ENCODE results near the gene KCNK2.

The KCNK2 gene, protein sequence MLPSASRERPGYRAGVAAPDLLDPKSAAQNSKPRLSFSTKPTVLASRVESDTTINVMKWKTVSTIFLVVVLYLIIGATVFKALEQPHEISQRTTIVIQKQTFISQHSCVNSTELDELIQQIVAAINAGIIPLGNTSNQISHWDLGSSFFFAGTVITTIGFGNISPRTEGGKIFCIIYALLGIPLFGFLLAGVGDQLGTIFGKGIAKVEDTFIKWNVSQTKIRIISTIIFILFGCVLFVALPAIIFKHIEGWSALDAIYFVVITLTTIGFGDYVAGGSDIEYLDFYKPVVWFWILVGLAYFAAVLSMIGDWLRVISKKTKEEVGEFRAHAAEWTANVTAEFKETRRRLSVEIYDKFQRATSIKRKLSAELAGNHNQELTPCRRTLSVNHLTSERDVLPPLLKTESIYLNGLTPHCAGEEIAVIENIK

DNA sequence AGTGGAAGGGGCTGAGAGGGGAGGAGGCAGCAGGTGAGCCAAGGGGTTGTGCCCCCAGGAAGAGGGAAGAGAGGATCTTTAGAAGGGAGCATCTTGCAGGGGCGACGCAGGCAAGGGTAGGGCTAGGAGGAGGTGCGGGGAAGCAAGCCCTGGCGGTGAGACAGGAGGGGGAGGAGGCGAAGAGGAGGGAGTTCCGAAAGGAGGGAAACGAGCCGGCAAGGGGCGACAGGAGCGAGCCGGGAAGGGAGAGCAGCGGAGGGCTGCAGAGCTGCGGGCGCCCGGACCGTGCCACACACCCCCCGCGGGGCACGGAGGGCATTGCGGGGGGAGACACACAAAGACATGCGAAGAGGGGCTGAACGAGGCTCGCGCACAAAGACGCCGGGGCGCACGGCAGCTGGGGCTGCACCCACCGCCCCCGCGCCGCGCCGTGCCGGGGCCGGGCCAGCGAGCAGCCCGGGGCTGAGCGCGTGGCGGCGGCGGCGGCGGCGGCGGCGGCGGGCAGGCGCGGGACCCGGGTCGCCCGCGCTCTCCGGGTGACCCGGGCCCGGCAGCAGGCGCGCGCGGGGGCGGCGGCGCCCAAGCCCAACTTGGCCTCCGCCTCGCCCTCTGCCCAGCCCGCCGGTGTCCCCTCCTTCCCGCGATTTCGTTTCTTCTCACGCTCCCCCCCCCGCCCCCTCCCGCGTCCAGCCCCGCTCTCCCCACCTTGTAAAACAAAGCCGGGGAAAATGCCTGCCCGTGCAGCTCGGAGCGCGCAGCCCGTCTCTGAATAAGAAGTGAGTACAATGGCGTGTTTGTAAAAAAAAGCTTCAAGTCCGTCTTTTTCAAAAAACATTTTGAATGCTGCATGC is at the start of gene KCNK2:
TSS of gene KCNK2 (plus strand) at position 206 of the 851 bp plus-strand sequence. CDS start 649 bp downstream, outside the sequence.
- DNase-seq: no peak

DNA sequence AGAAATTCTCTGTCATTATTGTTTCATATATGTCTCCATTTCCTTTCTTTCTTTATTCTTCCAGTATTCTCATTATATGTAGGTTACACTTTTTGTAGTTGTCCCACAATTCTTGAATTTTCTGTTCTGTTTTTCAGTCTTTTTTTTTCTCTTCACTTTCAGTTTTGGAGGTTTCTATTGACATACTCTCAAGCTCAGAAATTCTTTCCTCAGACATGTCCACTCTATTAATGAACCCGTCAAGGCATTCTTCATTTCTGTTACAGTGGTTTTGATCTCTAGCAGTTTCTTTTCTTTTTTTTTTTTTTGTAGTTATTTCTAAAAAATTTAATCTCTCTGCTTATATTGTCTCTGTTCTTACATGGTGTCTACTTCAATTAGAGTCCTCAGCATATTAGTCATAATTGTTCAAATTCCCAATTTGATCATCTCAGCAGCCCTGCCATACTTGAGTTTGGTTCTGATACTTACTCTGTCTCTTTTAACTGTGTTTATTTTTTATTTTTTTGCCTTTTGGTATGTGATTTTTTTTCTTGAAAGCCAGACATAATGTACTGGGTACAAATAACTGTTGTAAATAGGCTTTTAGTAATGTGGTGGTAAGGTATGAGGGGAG is 49.5 kb upstream of the KCNK2 start:
- no peak for DNase-seq

DNA sequence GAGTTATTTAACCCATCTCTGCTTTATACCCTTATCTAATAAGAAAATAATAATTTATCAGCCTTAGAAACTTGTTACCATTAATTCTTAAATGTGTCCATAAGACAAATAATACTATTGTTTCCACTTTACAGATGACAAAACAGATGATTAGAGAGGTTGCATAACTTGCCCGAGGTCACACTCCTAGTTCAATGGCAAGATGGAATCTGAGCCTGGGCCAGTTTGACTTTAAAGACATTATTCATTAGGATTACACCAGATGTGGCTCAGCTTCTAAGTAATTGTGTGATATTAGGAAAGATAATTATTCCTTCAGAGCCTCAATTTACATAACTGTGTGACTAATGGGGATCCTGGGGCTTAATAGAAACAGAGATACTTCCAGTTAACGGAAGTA is 42.3 kb upstream of the KCNK2 start:
- DNase-seq: no peak

DNA sequence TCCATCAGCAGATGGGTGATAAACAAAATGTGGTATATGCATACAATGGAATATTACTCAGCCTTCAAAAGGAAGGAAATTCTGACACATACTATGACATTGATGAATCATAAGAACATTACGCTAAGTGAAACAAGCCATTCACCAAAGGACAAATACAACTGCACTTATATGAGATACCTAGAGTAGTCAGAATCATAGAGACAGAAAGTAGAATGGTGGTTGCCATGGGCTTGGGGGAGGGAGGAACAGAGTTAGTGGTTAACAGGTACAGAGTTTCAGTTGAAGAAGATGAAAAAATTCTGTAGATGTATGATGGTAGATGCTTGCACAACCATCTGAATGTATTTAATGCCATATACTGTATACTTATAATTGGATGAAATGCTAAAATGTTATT is 39.1 kb upstream of the KCNK2 start:
- no peak for DNase-seq

DNA sequence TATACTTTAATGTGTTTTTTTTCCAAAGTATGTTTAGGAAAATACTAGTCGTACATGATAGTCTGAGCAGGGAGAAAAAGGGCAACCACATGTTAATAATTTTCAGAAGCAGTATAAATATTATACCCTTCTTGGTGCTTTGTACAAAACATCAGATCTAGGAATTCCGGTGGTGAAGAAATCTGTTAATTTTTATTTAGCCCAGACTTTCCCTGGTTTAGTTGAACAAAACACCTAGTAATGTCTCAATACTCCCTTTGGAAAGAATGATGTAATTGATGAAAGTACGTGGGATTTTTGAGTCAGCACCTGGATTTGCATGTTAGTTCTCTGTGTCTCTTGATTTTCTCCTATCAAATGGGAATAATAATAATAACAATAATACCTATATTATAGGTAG is 38.4 kb upstream of the KCNK2 start:
- no peak for DNase-seq

DNA sequence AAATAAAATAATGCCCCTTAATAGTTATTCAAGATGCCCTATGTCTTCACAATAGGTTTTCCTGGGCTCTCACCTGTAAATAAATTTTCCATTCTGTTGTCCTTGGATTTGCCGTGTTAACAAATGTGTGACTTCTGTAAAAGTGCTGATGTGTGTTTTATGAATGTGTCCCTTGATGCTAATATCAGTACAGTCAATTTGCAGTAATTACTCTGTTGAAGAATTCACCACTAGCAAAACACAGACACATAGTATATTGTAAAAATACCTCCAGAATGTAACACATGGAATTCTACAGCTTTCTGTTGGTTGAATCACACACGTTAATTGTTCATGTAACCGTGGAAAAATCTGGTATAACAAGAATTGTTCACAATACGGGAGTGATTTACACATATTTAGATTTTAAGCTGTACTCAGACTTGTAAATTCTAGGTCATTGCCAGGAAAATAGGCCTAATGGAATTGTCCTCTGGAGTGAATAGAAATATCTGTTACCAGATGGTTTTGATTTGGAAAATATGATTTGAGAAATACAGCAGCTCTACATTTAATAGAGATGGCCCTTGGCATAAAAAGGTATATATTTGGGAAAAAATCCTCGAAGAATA is 36.7 kb upstream of the KCNK2 start:
- no peak for DNase-seq

DNA sequence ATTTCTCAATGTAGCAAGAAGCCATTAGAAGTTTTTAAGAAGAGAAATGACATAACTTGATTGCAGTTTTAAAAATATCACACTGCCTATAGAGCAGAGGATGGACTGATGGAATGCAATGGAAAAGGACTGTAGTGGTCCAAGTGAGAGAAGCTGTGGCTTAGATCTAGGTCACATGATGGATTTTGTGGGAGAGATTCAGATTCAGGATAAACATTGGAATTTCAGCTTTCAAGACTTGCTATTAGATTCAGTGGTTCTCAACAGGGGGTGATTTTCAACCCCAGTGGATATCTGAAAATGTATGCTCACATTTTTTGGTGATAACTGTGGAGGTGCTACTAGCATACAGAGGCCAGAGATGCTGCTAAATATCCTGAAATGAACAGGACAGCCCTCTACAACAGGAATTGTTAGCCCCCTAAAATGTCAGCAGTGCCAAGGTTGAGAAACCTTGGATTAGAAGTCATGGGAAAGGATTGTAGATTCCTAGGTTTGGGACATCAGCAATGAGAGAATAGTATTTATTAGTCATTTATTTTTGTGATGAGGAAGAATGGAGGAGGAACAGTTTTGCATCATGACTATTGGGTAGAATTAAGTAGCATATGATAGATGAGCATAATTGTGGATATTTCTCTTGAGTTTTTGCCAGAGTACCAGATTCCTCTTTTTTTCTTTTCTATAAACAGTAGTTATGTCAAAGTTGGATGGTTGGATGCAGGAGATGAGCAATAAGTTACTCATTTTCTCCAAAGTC is 30.1 kb upstream of the KCNK2 start:
- DNase-seq: no peak

DNA sequence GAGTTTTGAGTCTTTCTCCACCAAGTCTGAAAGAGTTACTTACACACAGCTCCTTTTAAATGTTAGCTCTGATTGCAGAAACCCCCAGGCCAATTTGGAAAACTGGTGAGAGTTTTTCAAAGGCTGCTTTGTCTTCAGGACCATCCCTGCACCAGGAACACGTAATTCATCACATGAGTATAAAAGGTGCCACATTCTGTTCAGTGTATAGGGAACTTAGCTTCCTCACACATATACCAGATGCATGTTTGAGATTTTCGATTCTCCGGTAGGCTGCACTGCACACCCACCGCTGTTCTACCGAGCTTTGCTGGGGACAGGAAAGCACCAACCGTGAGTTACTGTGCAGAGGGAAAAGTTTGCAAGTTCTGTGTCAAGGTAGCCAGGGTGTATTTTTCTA is 28.3 kb upstream of the KCNK2 start:
- no peak for DNase-seq

DNA sequence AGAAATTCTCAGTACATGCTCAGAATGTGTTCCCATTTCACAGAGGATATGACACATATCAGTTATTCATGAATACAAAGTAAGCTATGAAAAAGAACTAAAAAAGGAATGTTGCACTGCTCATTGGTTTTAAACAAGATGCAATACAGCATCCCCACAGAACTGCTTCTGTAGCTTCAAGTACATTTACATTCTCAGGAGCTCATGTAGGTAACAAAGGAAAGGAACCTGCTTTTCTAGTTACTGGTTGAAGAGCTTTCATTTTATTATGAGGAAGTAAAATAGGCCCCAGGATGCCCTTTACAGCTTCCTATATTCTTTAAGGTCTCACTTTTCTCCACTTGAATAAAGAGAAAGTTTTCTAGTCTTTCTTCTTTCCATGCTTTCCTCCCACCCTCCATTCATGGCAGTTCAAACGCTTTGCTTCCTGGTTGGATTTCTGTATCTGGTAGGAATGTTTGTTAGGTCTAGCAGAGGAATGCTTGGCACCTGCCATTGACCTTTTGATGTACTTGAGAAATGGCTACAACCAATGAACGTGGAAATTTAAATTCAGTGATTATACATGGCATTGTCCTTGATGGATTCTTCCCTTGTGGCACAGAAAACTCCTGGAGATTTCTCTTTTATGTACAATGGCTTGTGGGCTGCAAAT is 27.1 kb upstream of the KCNK2 start:
- DNase-seq: no peak

DNA sequence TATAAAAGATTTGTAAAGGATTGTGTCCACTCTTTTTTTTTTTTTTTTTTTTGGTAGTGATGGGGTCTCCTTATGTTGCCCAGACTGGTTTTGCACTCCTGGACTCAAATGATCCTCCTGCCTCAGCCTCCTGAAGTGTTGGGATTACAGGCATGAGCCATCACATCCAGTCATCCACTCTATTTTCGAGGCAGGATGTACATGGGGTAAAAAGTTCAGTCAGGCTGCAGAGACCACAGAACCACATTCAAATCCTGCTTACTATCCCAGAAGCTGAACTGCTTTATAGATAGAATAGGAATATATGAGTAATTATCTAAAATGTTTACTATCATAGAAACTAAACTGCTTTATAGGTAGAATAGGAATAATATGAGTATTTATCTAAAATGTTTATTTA is 26.0 kb upstream of the KCNK2 start:
- no peak for DNase-seq

DNA sequence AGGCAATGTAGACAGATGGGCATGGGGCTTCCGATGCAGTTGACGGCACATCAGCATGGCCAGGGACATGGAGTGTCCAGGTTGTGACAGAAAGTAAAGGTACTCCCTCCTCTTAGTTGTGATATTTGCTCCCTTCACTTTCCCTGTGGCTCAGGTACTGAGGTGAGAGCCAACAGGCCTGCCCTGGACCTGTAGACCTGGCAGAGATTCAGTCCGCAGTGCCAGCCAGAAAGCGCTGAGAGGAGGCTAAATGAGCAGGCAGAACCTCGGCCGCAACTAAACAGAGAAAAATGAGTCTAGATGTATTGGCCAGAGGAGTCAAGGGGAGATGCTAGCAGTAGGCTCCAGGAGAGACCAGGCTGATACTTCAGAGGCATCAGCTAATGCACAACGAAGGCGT is 22.6 kb upstream of the KCNK2 start:
- DNase-seq: no peak

DNA sequence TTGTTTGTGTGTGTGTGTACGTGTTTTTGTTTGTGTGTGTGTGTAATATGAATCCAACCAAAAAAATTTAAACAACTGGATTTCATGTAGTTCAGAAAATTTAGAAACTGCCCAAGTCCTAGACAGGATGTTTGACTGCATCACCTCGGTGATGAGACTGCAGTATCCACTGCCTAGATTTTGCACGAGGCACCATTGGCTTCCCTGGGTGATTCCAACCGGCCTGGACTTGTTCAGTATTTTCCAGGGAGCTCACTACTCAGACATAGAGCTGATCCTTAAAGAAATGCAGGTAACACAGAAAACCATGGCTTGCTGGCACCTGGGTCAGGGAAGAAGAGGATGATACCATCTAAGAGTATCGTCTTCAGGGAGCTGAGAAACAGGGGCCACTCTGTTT is 18.2 kb upstream of the KCNK2 start:
- no peak for DNase-seq

DNA sequence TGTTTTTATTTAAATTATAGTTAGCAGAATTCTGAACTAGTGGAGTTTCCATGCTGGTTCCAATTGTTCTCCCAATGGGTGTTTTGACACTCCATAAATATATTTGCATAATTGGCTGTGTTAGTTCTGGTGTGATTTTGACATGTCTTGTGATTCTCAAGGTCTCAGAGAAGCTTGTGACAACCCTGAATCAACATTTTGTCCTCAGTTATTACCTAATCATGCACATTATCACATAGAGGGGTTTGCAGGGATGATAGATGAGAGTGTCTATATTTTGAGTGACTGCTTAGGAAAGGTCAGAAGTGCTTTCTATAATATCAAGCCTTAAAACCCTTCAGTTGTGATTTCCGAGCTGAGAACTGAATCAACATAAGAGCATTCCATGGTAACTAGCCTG is 11.5 kb upstream of the KCNK2 start:
- no peak for DNase-seq

DNA sequence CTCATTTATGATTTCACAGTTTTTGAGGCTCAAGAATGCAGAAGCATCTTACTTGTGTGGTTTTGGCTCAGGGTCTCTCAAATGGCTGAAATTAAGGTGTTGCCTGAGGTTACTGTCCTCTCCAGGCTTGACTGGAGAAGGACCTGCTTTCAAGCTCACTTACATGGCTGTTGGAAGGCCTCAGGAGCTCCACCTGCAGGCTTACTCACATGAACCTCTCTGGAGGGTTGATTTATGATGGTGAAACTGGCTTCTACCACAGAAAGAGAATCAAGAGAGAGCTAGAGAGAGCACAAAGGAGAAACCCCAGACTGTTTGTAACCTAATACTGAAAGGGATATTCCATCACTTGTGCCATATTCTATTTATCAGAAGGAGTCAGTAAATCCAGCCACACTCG is 6.2 kb upstream of the KCNK2 start:
- no peak for DNase-seq

DNA sequence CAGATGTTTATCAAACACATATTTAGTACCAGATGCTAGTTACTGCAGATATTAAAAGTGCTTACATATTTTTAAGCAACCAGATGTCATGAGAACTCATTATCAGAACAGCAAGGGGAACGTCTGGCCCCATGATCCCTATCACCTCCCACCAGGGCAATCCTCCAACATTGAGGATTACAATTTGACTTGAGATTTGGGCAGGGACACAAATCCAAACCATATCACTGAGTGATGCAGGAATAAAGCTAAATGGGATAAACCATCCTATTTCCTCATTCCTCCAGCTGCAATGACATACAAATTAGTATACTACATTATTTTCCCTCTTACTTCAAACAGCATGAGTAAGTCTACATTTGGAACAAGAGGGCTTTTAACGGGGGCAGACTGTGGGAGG is 3.1 kb upstream of the KCNK2 start:
- no peak for DNase-seq

DNA sequence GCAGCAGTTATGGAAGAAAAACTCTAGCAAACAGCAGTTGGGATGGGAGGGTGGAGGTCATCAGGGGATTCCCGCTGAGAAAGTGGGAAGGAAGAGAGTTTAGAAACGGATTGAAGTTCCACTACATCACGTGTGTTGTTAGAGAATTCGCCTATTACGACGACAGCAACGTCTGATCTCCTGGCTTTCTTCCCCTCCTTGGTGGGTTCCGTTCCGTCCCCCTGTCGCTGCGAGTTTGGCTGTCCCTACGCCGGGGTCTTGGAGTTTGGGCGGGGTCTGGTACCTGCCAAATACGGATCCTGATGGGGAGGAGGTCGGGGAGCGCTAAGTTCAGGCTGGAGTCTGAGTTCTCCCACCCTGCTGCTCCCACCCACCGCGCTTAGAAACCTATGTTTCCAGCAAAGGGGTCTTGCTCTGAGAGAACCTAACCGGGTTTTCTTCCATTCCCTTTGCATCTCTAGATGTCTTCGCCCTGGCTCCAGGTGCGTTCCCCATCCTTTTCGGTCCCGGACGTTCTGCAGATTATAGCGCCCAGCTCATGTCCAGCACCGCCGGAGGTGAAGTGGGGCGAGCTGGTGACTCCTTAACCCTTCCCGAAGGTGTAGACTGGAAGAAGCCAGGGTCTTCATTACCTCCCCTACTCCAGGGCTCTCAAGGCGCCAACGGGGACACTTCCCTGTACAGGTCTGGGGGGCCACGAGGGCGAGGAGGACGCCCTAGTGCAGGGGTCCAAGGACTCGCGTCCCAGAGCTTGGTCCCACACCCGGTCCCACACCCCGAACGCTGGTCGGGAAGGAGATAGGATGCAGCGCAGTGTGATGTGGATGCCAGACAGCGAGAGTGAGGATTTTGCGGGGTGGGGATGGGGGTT is 641 bp upstream of the KCNK2 start:
- no peak for DNase-seq

DNA sequence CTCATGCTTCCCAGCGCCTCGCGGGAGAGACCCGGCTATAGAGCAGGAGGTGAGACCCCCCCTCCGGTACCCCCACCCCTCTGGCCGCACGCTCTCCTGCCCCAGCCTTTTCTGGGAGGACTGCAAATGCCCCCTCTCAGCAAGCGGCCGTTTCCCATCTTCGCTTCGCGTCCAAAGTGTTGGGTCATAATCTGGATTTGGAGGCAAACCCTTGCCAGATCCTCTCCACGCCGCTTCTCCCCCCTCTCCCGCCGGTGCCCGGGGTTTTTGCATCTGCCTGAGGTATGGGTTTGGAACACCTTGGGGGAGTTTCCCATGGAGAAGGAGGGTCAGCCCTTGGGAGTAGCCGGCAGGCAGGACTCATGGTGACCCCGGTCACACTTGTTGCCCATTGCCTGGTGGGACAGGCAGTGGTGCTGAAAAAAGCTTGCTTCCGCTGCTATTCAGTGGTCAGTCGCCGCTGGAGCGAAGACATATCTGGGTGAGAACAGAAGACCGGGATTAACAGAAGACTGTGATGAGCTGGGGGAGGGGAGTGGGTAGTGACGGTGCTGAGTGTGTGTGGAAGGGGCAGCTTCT is 935 bp downstream of the KCNK2 start:
- DNase-seq: no peak

DNA sequence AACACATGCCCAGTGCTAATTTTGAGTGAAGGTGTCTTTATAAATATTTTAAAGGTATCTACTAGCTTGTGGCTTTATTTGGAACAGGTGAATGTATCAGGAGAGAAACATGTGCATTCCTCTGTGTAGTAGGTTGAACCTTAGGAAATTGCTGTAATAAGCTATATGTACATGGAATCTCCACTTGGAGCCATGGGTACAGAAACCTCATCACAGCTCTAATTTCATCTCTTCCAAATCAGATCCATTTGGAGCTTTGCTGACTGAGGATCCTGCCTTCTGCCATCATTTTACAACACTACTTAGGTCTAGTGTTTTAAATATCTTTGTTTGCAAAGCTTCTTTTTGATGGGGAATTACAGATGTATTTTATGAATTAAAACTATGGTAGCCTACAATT is 2.1 kb downstream of the KCNK2 start:
- DNase-seq: no peak

DNA sequence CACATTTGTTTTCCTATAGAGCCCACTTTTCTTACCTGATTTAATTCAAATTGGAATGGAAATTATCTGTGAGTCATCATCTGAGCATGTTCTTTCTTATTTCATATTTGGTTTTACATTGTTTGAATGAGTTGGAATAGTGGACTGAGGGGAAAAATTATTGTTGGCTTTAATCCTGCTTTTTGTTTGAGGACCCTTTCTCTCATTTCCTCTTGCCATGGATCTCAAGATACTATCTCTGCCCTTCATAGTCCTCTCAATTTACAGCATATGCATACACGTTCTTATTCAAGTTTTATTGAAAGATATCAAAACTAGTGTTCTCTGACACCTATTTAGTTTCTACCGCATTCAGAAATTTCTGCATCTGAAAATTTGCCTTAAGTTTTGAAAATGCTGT is 5.1 kb downstream of the KCNK2 start:
- no peak for DNase-seq

DNA sequence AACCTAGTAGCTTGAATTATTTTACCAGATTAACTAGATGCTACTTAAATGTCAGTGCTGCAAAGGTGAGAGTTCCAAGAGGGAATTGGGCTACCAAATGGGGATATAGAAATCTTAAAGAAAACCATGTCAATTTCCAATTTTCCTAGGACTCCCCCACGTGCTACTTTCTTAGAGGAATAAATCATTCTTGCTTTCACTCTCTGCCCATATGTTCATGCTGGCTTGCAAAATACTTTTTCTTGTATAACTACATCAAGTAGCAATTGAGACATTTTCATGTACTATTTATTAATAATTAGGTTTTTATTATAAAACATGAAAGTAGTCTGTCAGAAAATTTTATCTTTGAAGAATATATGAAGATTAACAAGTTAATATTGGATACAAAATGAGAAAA is 11.8 kb downstream of the KCNK2 start:
- no peak for DNase-seq

DNA sequence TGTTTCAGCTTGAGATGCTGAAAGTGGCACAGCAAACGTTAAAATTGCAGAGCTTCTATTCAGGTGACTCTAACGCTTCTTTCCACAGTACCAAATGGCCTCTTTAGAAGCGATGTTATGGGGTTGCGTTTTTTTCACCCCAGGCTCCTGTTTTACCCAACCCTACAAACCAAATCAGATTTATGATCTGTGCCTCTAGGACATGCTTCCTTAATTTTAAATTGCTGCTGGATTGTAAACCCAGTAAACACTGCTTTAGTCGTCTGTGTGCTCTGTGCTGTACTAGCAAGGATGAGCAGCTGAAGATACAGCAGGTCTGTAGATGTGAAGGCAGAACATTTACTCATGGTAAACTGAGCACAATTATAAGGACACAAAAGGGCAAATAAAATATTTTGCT is 13.0 kb downstream of the KCNK2 start:
- DNase-seq: no peak

All from NCI-H2029 treated with DMSO at 0.1 percent for 48 hours (cell line).